Measurements from ENCODE around the gene TRIL. TPM values are rescaled to one million over a fixed set of nuclear protein-coding genes. Genes with fewer than 3 reads are reported as not detected.

The TRIL gene
- total and polyA plus RNA-seq, 9 of the 15 experiments (the other 6 are each of a cell fraction or from before 2014, with no cell fraction given): not detected

GRCh38 chr7:28933846-28934320 lies 24.2 kb downstream of the TRIL start:
- ATAC-seq: no peak
- DNase-seq (ENCODE audit: extremely low read depth in 1 of 4, low spot score in 3 of 4): no peak
- no peaks in the 10 kb centered on the region for H3K36me3 ChIP-seq (ENCODE audit: control insufficient read depth, insufficient read depth, low read length)
- H3K9me1 ChIP-seq (ENCODE audit: control insufficient read depth, insufficient read depth, low read length): no peaks in the 10 kb centered on the region
- CTCF ChIA-PET (ENCODE audit: low intra/inter-chr PET ratio): no interaction called here
- in situ Hi-C loops (cut with MboI) (no loop called here), intact Hi-C loops (cut with micrococcal nuclease) (no loop called here)
- H3K9ac ChIP-seq (ENCODE audit: insufficient read depth in 1 of 2, low read depth in 2 of 2, low read length in 2 of 2): no peak overlapping the region
- BruUV-seq (replicated peaks): no TSS peak
- H3K4me1 ChIP-seq (replicated peaks in 1 of 2; ENCODE audit: control insufficient read depth in 2 of 2, insufficient read depth in 2 of 2, low read length in 2 of 2): no peaks in the 10 kb centered on the region; a peak in 1 of 5 replicates
- no peak overlapping the region for H3K4me3 ChIP-seq
- POLR2A ChIA-PET: no interaction called here
- no peaks in the 10 kb centered on the region for H3K9me3 ChIP-seq (replicated peaks; ENCODE audit: control insufficient read depth, insufficient read depth, low read depth, low read length)
- H4K20me1 ChIP-seq (replicated peaks; ENCODE audit: control insufficient read depth, insufficient read depth, low read length): no peaks in the 10 kb centered on the region
- H3K4me2 ChIP-seq (ENCODE audit: insufficient read depth, low read length): no peak overlapping the region
- TF ChIP-seq ZNF644 (tag; IDR thresholded peaks at IDR 0.05; ENCODE audit: low read depth): no peak
- TF ChIP-seq TFE3 (CRISPR knock-in tag; IDR thresholded peaks at IDR 0.05): 0 out of 2 replicates have a peak, but pooled peaks have one; percentile 15
- TF ChIP-seq GTF2B (IDR thresholded peaks at IDR 0.05; ENCODE audit: extremely low read depth, insufficient read length): no peak
- no peaks in the 10 kb centered on the region for H3K79me2 ChIP-seq (ENCODE audit: control insufficient read depth, insufficient read depth, low read length)
- H2AFZ ChIP-seq (ENCODE audit: low read depth, low read length): no peak overlapping the region
- H3K27ac ChIP-seq (ENCODE audit: extremely low read depth, low read depth, low read length): no peak overlapping the region
- no peak for FAIRE-seq
- H3K27me3 ChIP-seq (ENCODE audit: control insufficient read depth in 2 of 2, insufficient read depth in 2 of 2, low read length in 2 of 2): peaks cover 0 to 4% of the 10 kb centered on the region in 2 experiments; a peak in 1 of 5 replicates
- 0% methylated on average over 2 of the region's 2 CpGs for WGBS (ENCODE audit: insufficient coverage, low coverage, missing lambda C conversion rate)

All from K562 (cell line).